ENCODE measurements around the gene CIAO2A. TPM values are rescaled to one million over a fixed set of nuclear protein-coding genes. Genes with fewer than 3 reads are reported as not detected.

Gene CIAO2A
- total RNA-seq, 3 donors from 2014 or later (not counting 1 experiment from before 2014, with no cell fraction given): 20.2 to 23.9 (median 22.9) TPM

DNA sequence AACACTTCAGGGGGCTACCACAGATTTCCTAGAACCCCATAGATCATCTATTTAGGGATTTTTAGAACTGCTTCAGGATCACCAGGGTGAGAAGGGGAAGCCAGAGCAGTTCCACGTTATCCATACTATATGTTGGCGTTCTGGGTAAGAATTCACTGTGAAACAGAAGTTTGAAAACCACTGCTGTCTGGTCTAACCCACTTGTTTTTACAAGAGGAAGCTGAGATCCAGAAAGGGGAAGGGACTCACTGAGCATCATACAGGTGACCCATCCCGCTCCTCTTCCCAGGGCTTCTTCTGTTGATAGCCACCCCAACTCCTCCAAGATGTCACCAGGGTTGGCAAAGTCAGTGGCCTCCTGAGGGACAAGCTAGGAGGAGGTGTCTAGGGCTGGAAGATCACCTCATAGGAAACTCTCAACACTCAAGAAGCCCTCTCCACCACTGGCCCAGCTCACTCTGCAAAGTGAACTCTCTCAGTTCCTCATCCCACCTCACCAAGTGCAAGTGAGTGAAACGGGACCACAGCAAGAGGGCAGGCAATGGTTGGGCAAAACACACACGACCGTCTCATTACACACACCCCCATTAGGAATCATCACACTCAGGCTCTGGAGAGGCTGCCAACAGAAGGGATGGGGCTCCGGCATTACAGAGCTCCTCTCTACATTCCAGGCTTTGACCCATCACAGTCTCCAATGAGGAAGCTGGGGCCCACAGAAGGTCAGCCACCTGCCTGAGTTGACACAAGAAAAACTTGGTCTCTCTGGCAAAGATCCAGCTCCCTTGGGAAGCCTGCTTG is 49.1 kb downstream of the CIAO2A start:
- intact Hi-C loops (cut with micrococcal nuclease): loop anchor here (5.0 to 10.0 kb wide), 2 partner anchors 150 to 292 kb away; no protein-coding TSS in a partner anchor
- peaks cover 0 to 11% of the 10 kb centered on the region in 2 donors for H3K4me1 Mint-ChIP-seq
- DNase-seq: no peak
- Histone ChIP-seq H3K36me3 (ENCODE audit: control insufficient read depth, insufficient read depth, low read length) (no peaks in the 10 kb centered on the region), H3K9me3 (ENCODE audit: control insufficient read depth, insufficient read depth, low read length) (no peaks in the 10 kb centered on the region), H3K27me3 (ENCODE audit: control insufficient read depth, insufficient read depth, low read length) (peaks cover 2% of the 10 kb centered on the region), H3K27ac (ENCODE audit: low read length) (no peak overlapping the region), H3K4me1 (ENCODE audit: control insufficient read depth, insufficient read depth, low read length) (peaks cover 33% of the 10 kb centered on the region), H3K4me3 (ENCODE audit: low read length) (no peak overlapping the region)
- H3K36me3 Mint-ChIP-seq: no peaks in the 10 kb centered on the region
- WGBS (ENCODE audit: insufficient coverage): 64% methylated on average over 6 of the region's 7 CpGs
- peak overlapping the region; percentile 58 for H3K4me3 Mint-ChIP-seq
- no peak for ATAC-seq
- peak overlapping the region in 1 of 2 donors; percentile 41 for H3K27ac Mint-ChIP-seq
- H3K27me3 Mint-ChIP-seq (ENCODE audit: low read depth in 2 of 2): peaks cover 18 to 19% of the 10 kb centered on the region in 2 donors
- no peaks in the 10 kb centered on the region for H3K9me3 Mint-ChIP-seq
- TF ChIP-seq, protein P1, sequence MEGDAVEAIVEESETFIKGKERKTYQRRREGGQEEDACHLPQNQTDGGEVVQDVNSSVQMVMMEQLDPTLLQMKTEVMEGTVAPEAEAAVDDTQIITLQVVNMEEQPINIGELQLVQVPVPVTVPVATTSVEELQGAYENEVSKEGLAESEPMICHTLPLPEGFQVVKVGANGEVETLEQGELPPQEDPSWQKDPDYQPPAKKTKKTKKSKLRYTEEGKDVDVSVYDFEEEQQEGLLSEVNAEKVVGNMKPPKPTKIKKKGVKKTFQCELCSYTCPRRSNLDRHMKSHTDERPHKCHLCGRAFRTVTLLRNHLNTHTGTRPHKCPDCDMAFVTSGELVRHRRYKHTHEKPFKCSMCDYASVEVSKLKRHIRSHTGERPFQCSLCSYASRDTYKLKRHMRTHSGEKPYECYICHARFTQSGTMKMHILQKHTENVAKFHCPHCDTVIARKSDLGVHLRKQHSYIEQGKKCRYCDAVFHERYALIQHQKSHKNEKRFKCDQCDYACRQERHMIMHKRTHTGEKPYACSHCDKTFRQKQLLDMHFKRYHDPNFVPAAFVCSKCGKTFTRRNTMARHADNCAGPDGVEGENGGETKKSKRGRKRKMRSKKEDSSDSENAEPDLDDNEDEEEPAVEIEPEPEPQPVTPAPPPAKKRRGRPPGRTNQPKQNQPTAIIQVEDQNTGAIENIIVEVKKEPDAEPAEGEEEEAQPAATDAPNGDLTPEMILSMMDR (IDR thresholded peaks at IDR 0.05): no peak

GRCh38 chr15:64038878-64039610 is 54.6 kb downstream of the CIAO2A start:
- Histone ChIP-seq H3K9me3 (ENCODE audit: control insufficient read depth, insufficient read depth, low read length) (no peaks in the 10 kb centered on the region), H3K27ac (ENCODE audit: low read length) (no peak overlapping the region), H3K27me3 (ENCODE audit: control insufficient read depth, insufficient read depth, low read length) (no peaks in the 10 kb centered on the region), H3K4me3 (ENCODE audit: low read length) (no peak overlapping the region), H3K4me1 (ENCODE audit: control insufficient read depth, insufficient read depth, low read length) (peaks cover 3% of the 10 kb centered on the region), H3K36me3 (ENCODE audit: control insufficient read depth, insufficient read depth, low read length) (no peaks in the 10 kb centered on the region)
- intact Hi-C loops (cut with micrococcal nuclease): no loop called here
- 90% methylated on average over 3 of the region's 4 CpGs for WGBS (ENCODE audit: insufficient coverage)
- TF ChIP-seq, protein P1 (IDR thresholded peaks at IDR 0.05): no peak
- no peaks in the 10 kb centered on the region for H3K4me1 Mint-ChIP-seq
- DNase-seq: no peak
- H3K4me3 Mint-ChIP-seq: no peak overlapping the region
- no peaks in the 10 kb centered on the region for H3K27me3 Mint-ChIP-seq (ENCODE audit: low read depth in 2 of 2)
- no peaks in the 10 kb centered on the region for H3K9me3 Mint-ChIP-seq
- ATAC-seq: no peak
- H3K36me3 Mint-ChIP-seq: no peaks in the 10 kb centered on the region
- H3K27ac Mint-ChIP-seq: no peak overlapping the region

DNA sequence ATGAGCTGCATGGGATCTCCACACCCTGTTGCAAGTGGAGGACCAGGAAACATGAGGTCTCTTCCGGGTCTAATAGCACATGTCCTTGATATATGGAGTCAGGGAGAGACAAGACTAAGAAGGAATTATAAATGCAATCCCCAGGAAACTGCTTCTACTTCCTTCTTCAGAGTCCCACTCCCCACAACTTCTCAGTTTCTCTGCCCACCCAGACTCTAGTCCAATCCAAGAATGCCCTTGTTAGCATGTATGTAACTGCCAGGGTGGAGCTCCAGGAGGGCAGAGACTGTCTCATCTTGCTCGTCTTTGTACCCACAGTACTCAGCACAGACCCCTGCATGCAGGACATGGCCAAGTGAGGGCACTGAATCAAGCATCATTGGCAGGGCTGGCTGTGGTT is 55.7 kb downstream of the CIAO2A start:
- WGBS (ENCODE audit: insufficient coverage): 92% methylated on average over 1 of the region's 2 CpGs
- Histone ChIP-seq H3K9me3 (ENCODE audit: control insufficient read depth, insufficient read depth, low read length) (no peaks in the 10 kb centered on the region), H3K36me3 (ENCODE audit: control insufficient read depth, insufficient read depth, low read length) (no peaks in the 10 kb centered on the region), H3K4me1 (ENCODE audit: control insufficient read depth, insufficient read depth, low read length) (no peaks in the 10 kb centered on the region), H3K27me3 (ENCODE audit: control insufficient read depth, insufficient read depth, low read length) (no peaks in the 10 kb centered on the region), H3K27ac (ENCODE audit: low read length) (no peak overlapping the region), H3K4me3 (ENCODE audit: low read length) (no peak overlapping the region)
- Mint-ChIP-seq H3K9me3 (no peaks in the 10 kb centered on the region), H3K27me3 (ENCODE audit: low read depth in 2 of 2) (no peaks in the 10 kb centered on the region), H3K4me1 (no peaks in the 10 kb centered on the region), H3K36me3 (no peaks in the 10 kb centered on the region), H3K27ac (no peak overlapping the region), H3K4me3 (no peak overlapping the region)
- ATAC-seq (no peak), DNase-seq (no peak)
- TF ChIP-seq, protein P1 (IDR thresholded peaks at IDR 0.05): no peak
- intact Hi-C loops (cut with micrococcal nuclease): no loop called here

All from natural killer cell (primary cell).